OCI-M2 (cell line): ENCODE measurements around the gene RTKN.

Source experiments
- DNase-seq: peaks from one replicate; lab custom pipeline; 2025; ENCODE audit not compliant: unreplicated experiment; lab: John Stamatoyannopoulos, UW

RTKN gene

GRCh38 chr2:74381751-74382150 is 60.0 kb downstream of the RTKN start:
- DNase-seq = no peak

GRCh38 chr2:74379851-74380789 is 61.6 kb downstream of the RTKN start, which contains the start of gene DCTN1:
Gene DCTN1, minus strand, starts transcription at chr2:74380311. Its CDS starts 274 bp downstream, at chr2:74380037.
- DNase-seq = no peak

- DNase-seq = no peak
Observed at GRCh38 chr2:74378007-74378406, 63.7 kb downstream of the RTKN start.

- no peak for DNase-seq
Observed at GRCh38 chr2:74375838-74376237, 65.9 kb downstream of the RTKN start.
